Mesodermal cell (in vitro differentiated cells): ENCODE measurements around the gene FGF10. TPM values are rescaled to one million over a fixed set of nuclear protein-coding genes. Genes with fewer than 3 reads are reported as not detected.
A peak's percentile ranks its signal among the peaks of the same experiment; 100 is the strongest.

Experiments
- H3K27ac ChIP-seq: 2 replicates; pipeline ENCODE4 v1.7.0; 2013; ENCODE audit warnings: mild to moderate bottlenecking, low read depth, low read length, moderate library complexity; ENCODE audit not compliant: severe bottlenecking
- H3K36me3 ChIP-seq: 2 replicates; pipeline ENCODE4 v1.7.1; 2013; ENCODE audit warnings: mild to moderate bottlenecking, low read length, moderate library complexity; ENCODE audit not compliant: control insufficient read depth, insufficient read depth
- H3K4me1 ChIP-seq: one replicate; pipeline ENCODE4 v1.7.1; 2013; ENCODE audit warnings: mild to moderate bottlenecking, low read length; ENCODE audit not compliant: insufficient read depth, control insufficient read depth, poor library complexity, severe bottlenecking
- H3K4me3 ChIP-seq: 2 replicates; pipeline ENCODE4 v1.7.0; 2013; ENCODE audit warnings: low read length, control low read depth, mild to moderate bottlenecking; ENCODE audit not compliant: insufficient read depth, poor library complexity, severe bottlenecking; ENCODE audit errors: extremely low read depth
- H3K9me3 ChIP-seq: 2 replicates; pipeline ENCODE4 v1.7.1; 2013; ENCODE audit warnings: mild to moderate bottlenecking, low read length, moderate library complexity; ENCODE audit not compliant: control insufficient read depth
- WGBS, 2 experiments: methylation state at CpG; one replicate each; pipeline ENCODE4 v1.1.5; 2013; ENCODE audit warnings: missing lambda C conversion rate in 2 of 2; ENCODE audit not compliant: insufficient coverage in 2 of 2; 5-methylcytosine and 5-hydroxymethylcytosine counted together
- polyA plus RNA-seq, 2 experiments: library from polyadenylated mRNA; stranded (reverse); fragments of 50-300 nt; gene quantifications; one replicate each; pipeline ENCODE4 v1.2.3, GENCODE V29; 2013

FGF10 gene
- polyA plus RNA-seq (2013, experiment 1 of 2) = 11.8 TPM
- polyA plus RNA-seq (2013, experiment 2 of 2) = 10.4 TPM

- 0 to 2% methylated on average over 18 to 29 of the region's 35 CpGs for WGBS, 2 experiments
- Histone ChIP-seq H3K27ac (no peak within 1 kb of the TSS), H3K4me3 (peak within 1 kb of the TSS; percentile 45), H3K9me3 (no peaks in the 10 kb centered on the region), H3K4me1 (peaks cover 6% of the 10 kb centered on the region), H3K36me3 (no peaks in the 10 kb centered on the region)
These were observed at the start of gene FGF10 for GRCh38 chr5:44389090-44389822. Gene FGF10, minus strand, starts transcription at chr5:44389420. Its CDS starts 738 bp downstream, at chr5:44388682.

GRCh38 chr5:44426944-44427343, 37.7 kb upstream of the FGF10 start:
- Histone ChIP-seq H3K9me3 (no peaks in the 10 kb centered on the region), H3K27ac (no peak overlapping the region), H3K36me3 (no peaks in the 10 kb centered on the region), H3K4me1 (no peaks in the 10 kb centered on the region), H3K4me3 (no peak overlapping the region)
- WGBS, 2 experiments = no CpG with 5 or more reads among the region's 1 CpG

- H3K36me3 ChIP-seq = no peaks in the 10 kb centered on the region
- H3K4me3 ChIP-seq = no peak overlapping the region
- no peaks in the 10 kb centered on the region for H3K9me3 ChIP-seq
- whole genome bisulfite sequencing, 2 experiments = 91 to 92% methylated on average over 2 of the region's 3 CpGs
- no peak overlapping the region for H3K27ac ChIP-seq
- H3K4me1 ChIP-seq = no peaks in the 10 kb centered on the region
These were observed 23.1 kb upstream of the FGF10 start for GRCh38 chr5:44412286-44412685.

- Histone ChIP-seq H3K4me3 (no peak overlapping the region), H3K9me3 (no peaks in the 10 kb centered on the region), H3K27ac (no peak overlapping the region), H3K36me3 (no peaks in the 10 kb centered on the region), H3K4me1 (no peaks in the 10 kb centered on the region)
- WGBS, 2 experiments = no CpG with 5 or more reads among the region's 2 CpGs
These were observed 12.9 kb upstream of the FGF10 start for GRCh38 chr5:44402084-44402483.

GRCh38 chr5:44401611-44402010, 12.4 kb upstream of the FGF10 start:
- no peak overlapping the region for H3K27ac ChIP-seq
- no peaks in the 10 kb centered on the region for H3K9me3 ChIP-seq
- H3K36me3 ChIP-seq = no peaks in the 10 kb centered on the region
- H3K4me3 ChIP-seq = no peak overlapping the region
- 83% methylated on average over 1 of the region's 4 CpGs; no CpG with 5 or more reads in 1 of the 2 experiments for WGBS, 2 experiments
- H3K4me1 ChIP-seq = no peaks in the 10 kb centered on the region

GRCh38 chr5:44398382-44398781, 9.2 kb upstream of the FGF10 start:
- H3K36me3 ChIP-seq = no peaks in the 10 kb centered on the region
- H3K9me3 ChIP-seq = no peaks in the 10 kb centered on the region
- no peak overlapping the region for H3K4me3 ChIP-seq
- peaks cover 4% of the 10 kb centered on the region for H3K4me1 ChIP-seq
- no peak overlapping the region for H3K27ac ChIP-seq

GRCh38 chr5:44396312-44396711, 7.1 kb upstream of the FGF10 start:
- WGBS, 2 experiments = 95 to 98% methylated on average over 3 of the region's 3 CpGs
- Histone ChIP-seq H3K4me3 (no peak overlapping the region), H3K4me1 (peaks cover 4% of the 10 kb centered on the region), H3K9me3 (no peaks in the 10 kb centered on the region), H3K27ac (no peak overlapping the region), H3K36me3 (no peaks in the 10 kb centered on the region)

GRCh38 chr5:44390351-44390750, 1.1 kb upstream of the FGF10 start:
- WGBS, 2 experiments = 20 to 33% methylated on average over 1 of the region's 2 CpGs
- Histone ChIP-seq H3K27ac (no peak overlapping the region), H3K4me1 (peaks cover 10% of the 10 kb centered on the region), H3K36me3 (no peaks in the 10 kb centered on the region), H3K4me3 (peak overlapping the region; percentile 45), H3K9me3 (no peaks in the 10 kb centered on the region)

- Histone ChIP-seq H3K27ac (no peak overlapping the region), H3K4me1 (peaks cover 9% of the 10 kb centered on the region)
- 0 to 2% methylated on average over 3 to 4 of the region's 5 CpGs for WGBS, 2 experiments
These were observed 563 bp upstream of the FGF10 start for GRCh38 chr5:44389823-44390143.

GRCh38 chr5:44388321-44389089, 715 bp downstream of the FGF10 start:
- WGBS, 2 experiments = 1% methylated on average over 10 to 21 of the region's 27 CpGs
- no peaks in the 10 kb centered on the region for H3K36me3 ChIP-seq
- H3K4me1 ChIP-seq = peaks cover 6% of the 10 kb centered on the region
- H3K4me3 ChIP-seq = peak overlapping the region; percentile 45
- no peak overlapping the region for H3K27ac ChIP-seq
- no peaks in the 10 kb centered on the region for H3K9me3 ChIP-seq

More at GRCh38 chr5:44389823-44390143, 563 bp upstream of the FGF10 start:
- Histone ChIP-seq H3K9me3 (no peaks in the 10 kb centered on the region), H3K4me3 (peak overlapping the region; percentile 45), H3K36me3 (no peaks in the 10 kb centered on the region)

GRCh38 chr5:44387921-44388320, 1.3 kb downstream of the FGF10 start:
- peak overlapping the region; percentile 45 for H3K4me3 ChIP-seq
- no peaks in the 10 kb centered on the region for H3K9me3 ChIP-seq
- H3K4me1 ChIP-seq = peaks cover 6% of the 10 kb centered on the region
- 13% methylated on average over 3 of the region's 11 CpGs; no CpG with 5 or more reads in 1 of the 2 experiments for WGBS, 2 experiments
- H3K36me3 ChIP-seq = no peaks in the 10 kb centered on the region
- no peak overlapping the region for H3K27ac ChIP-seq
